ENCODE measurements around the gene GPR146. TPM values are rescaled to one million over a fixed set of nuclear protein-coding genes. Genes with fewer than 3 reads are reported as not detected.
"Not testable (repeated sequence)": the region's sequence is repeated elsewhere in the genome, so short reads cannot be mapped to it uniquely, and the experiment has no call there.

The GPR146 gene
- polyA plus RNA-seq, 3 donors = 0.48 to 0.92 (median 0.48) TPM

GRCh38 chr7:1002026-1002425, 42.3 kb upstream of the GPR146 start:
- H3K27me3 ChIP-seq (ENCODE audit: control insufficient read depth in 2 of 2, insufficient read depth in 2 of 2, low read length in 2 of 2); H3K27ac ChIP-seq (ENCODE audit: low read depth in 1 of 2, low read length in 2 of 2); DNase-seq; H3K79me2 ChIP-seq (ENCODE audit: insufficient read depth, low read length); H3K4me1 Mint-ChIP-seq; intact Hi-C loops (cut with micrococcal nuclease); H3K9me3 ChIP-seq (replicated peaks in 1 of 2; ENCODE audit: control insufficient read depth in 1 of 2, insufficient read depth in 1 of 2, low read length in 2 of 2); H3K4me3 ChIP-seq (replicated peaks in 1 of 3; ENCODE audit: low read depth in 2 of 3, low read length in 3 of 3); H3K9me3 Mint-ChIP-seq; H3K4me2 ChIP-seq (replicated peaks; ENCODE audit: extremely low read depth, low read length, poor library complexity, severe bottlenecking); H3K27me3 Mint-ChIP-seq (ENCODE audit: low read depth in 3 of 3); H2AFZ ChIP-seq (ENCODE audit: insufficient read depth, low read depth, low read length, poor library complexity, severe bottlenecking); H3K4me1 ChIP-seq (ENCODE audit: control insufficient read depth in 1 of 2, insufficient read depth in 2 of 2, low read length in 2 of 2); H3K9ac ChIP-seq (ENCODE audit: insufficient read depth, low read length, poor library complexity, severe bottlenecking); H3K4me3 Mint-ChIP-seq; H3K27ac Mint-ChIP-seq; H4K20me1 ChIP-seq (ENCODE audit: insufficient read depth, low read length): not testable (repeated sequence)
- H3K36me3 ChIP-seq (replicated peaks in 1 of 2; ENCODE audit: control insufficient read depth in 1 of 2, insufficient read depth in 2 of 2, low read length in 2 of 2) = peaks cover 3 to 12% of the 10 kb centered on the region in 2 donors
- H3K36me3 Mint-ChIP-seq = peaks cover 8 to 32% of the 10 kb centered on the region in 2 donors
- WGBS (ENCODE audit: insufficient coverage) = 100% methylated on average over 1 of the region's 4 CpGs

DNA sequence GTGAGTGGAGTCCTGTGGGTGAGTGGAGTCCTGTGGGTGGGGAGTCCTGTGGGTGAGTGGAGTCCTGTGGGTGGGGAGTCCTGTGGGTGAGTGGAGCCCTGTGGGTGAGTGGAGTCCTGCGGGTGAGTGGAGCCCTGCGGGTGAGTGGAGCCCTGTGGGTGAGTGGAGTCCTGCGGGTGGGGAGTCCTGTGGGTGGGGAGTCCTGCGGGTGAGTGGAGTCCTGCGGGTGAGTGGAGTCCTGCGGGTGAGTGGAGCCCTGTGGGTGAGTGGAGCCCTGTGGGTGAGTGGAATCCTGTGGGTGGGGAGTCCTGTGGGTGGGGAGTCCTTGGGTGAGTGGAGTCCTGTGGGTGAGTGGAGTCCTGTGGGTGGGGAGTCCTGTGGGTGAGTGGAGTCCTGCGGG, 41.9 kb upstream of the GPR146 start:
- H2AFZ ChIP-seq (ENCODE audit: insufficient read depth, low read depth, low read length, poor library complexity, severe bottlenecking); H3K27me3 Mint-ChIP-seq (ENCODE audit: low read depth in 3 of 3); H3K4me1 Mint-ChIP-seq; H3K4me1 ChIP-seq (ENCODE audit: control insufficient read depth in 1 of 2, insufficient read depth in 2 of 2, low read length in 2 of 2); H4K20me1 ChIP-seq (ENCODE audit: insufficient read depth, low read length); H3K27me3 ChIP-seq (ENCODE audit: control insufficient read depth in 2 of 2, insufficient read depth in 2 of 2, low read length in 2 of 2); H3K4me3 Mint-ChIP-seq; H3K79me2 ChIP-seq (ENCODE audit: insufficient read depth, low read length); H3K9me3 Mint-ChIP-seq; H3K4me2 ChIP-seq (replicated peaks; ENCODE audit: extremely low read depth, low read length, poor library complexity, severe bottlenecking); intact Hi-C loops (cut with micrococcal nuclease); H3K4me3 ChIP-seq (replicated peaks in 1 of 3; ENCODE audit: low read depth in 2 of 3, low read length in 3 of 3); H3K27ac ChIP-seq (ENCODE audit: low read depth in 1 of 2, low read length in 2 of 2); H3K9me3 ChIP-seq (replicated peaks in 1 of 2; ENCODE audit: control insufficient read depth in 1 of 2, insufficient read depth in 1 of 2, low read length in 2 of 2); DNase-seq; H3K9ac ChIP-seq (ENCODE audit: insufficient read depth, low read length, poor library complexity, severe bottlenecking); H3K27ac Mint-ChIP-seq: not testable (repeated sequence)
- WGBS (ENCODE audit: insufficient coverage) = no CpG with 5 or more reads among the region's 7 CpGs
- H3K36me3 ChIP-seq (replicated peaks in 1 of 2; ENCODE audit: control insufficient read depth in 1 of 2, insufficient read depth in 2 of 2, low read length in 2 of 2) = peaks cover 3 to 16% of the 10 kb centered on the region in 2 donors
- H3K36me3 Mint-ChIP-seq = peaks cover 8 to 30% of the 10 kb centered on the region in 2 donors

DNA sequence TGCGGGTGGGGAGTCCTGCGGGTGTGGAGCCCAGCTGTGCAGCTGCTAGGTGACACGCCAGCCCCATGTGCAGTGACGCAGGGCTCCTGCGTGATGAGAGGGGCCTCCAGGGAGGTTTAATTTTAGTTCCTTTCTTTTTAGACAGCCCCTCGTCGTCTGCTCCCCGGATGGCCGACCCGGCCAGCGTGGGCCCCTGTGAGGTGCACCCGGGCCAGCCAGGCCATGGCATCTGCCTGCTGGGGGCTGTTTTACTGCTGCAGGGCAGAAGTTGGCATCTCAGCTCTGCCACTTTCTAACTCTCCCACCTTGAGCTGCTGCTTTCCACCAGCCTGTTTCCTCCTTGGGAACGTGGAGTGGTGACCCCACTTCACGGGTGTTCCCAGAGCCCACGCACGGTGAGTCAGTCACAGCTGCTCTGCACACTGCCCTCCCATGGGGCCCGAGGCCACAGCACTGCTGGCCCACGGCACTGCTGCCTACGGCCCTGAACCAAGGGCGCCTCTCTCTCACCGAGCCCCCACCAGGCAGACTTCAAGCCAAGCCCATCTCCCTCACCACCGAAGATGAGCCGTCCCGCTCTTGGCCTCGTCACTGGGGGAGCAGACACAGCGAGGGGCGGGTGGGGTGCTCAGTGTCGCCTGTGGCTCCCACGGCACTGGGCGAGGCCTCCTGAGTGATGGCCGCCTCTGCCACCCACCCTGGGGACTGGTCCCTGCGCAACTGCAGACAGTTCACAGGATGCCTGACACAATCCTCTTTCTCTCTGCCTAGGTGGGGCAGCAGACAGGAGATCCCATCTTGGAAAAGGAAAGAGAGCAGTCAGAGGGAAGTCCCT, 40.1 kb upstream of the GPR146 start:
- Histone ChIP-seq H3K4me3 (replicated peaks in 1 of 3; ENCODE audit: low read depth in 2 of 3, low read length in 3 of 3) (no peak overlapping the region), H3K27me3 (ENCODE audit: control insufficient read depth in 2 of 2, insufficient read depth in 2 of 2, low read length in 2 of 2) (no peaks in the 10 kb centered on the region), H4K20me1 (ENCODE audit: insufficient read depth, low read length) (no peaks in the 10 kb centered on the region), H3K9me3 (replicated peaks in 1 of 2; ENCODE audit: control insufficient read depth in 1 of 2, insufficient read depth in 1 of 2, low read length in 2 of 2) (no peaks in the 10 kb centered on the region), H3K79me2 (ENCODE audit: insufficient read depth, low read length) (no peaks in the 10 kb centered on the region), H3K4me2 (replicated peaks; ENCODE audit: extremely low read depth, low read length, poor library complexity, severe bottlenecking) (no peak overlapping the region), H3K4me1 (ENCODE audit: control insufficient read depth in 1 of 2, insufficient read depth in 2 of 2, low read length in 2 of 2) (no peaks in the 10 kb centered on the region), H3K9ac (ENCODE audit: insufficient read depth, low read length, poor library complexity, severe bottlenecking) (no peak overlapping the region), H3K36me3 (replicated peaks in 1 of 2; ENCODE audit: control insufficient read depth in 1 of 2, insufficient read depth in 2 of 2, low read length in 2 of 2) (peaks cover 4 to 24% of the 10 kb centered on the region in 2 donors), H2AFZ (ENCODE audit: insufficient read depth, low read depth, low read length, poor library complexity, severe bottlenecking) (no peak overlapping the region), H3K27ac (ENCODE audit: low read depth in 1 of 2, low read length in 2 of 2) (no peak overlapping the region)
- WGBS (ENCODE audit: insufficient coverage) = 93% methylated on average over 25 of the region's 32 CpGs
- H3K27ac Mint-ChIP-seq = no peak overlapping the region
- TF ChIP-seq, protein P1, sequence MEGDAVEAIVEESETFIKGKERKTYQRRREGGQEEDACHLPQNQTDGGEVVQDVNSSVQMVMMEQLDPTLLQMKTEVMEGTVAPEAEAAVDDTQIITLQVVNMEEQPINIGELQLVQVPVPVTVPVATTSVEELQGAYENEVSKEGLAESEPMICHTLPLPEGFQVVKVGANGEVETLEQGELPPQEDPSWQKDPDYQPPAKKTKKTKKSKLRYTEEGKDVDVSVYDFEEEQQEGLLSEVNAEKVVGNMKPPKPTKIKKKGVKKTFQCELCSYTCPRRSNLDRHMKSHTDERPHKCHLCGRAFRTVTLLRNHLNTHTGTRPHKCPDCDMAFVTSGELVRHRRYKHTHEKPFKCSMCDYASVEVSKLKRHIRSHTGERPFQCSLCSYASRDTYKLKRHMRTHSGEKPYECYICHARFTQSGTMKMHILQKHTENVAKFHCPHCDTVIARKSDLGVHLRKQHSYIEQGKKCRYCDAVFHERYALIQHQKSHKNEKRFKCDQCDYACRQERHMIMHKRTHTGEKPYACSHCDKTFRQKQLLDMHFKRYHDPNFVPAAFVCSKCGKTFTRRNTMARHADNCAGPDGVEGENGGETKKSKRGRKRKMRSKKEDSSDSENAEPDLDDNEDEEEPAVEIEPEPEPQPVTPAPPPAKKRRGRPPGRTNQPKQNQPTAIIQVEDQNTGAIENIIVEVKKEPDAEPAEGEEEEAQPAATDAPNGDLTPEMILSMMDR (IDR thresholded peaks at IDR 0.05) = no peak
- no peaks in the 10 kb centered on the region for H3K4me1 Mint-ChIP-seq
- H3K4me3 Mint-ChIP-seq = no peak overlapping the region
- no peak for DNase-seq
- H3K9me3 Mint-ChIP-seq = peaks cover 0 to 3% (median 0%) of the 10 kb centered on the region in 7 donors
- H3K36me3 Mint-ChIP-seq = peaks cover 10 to 27% of the 10 kb centered on the region in 2 donors
- peaks cover 0 to 2% (median 0%) of the 10 kb centered on the region in 3 donors for H3K27me3 Mint-ChIP-seq (ENCODE audit: low read depth in 3 of 3)
- intact Hi-C loops (cut with micrococcal nuclease) = no loop called here

All from CD14-positive monocyte (primary cell).